Astrocyte of the cerebellum (primary cell): ENCODE measurements around the gene MEGF10.

Source experiments
- DNase-seq: peaks from one replicate; pipeline ENCODE4 v3.0.0-alpha.2; 2011; ENCODE audit warnings: low read depth
- H3K4me3 ChIP-seq: 2 replicates; pipeline ENCODE4 v1.5.1; 2011; ENCODE audit warnings: mild to moderate bottlenecking, low read depth, low read length, moderate library complexity
- in situ Hi-C: cut with HindIII; loops from 2 replicates; pipeline ENCODE4 v1.10.0; 2017; ENCODE audit warnings: low sequenced_read_pairs
- TF ChIP-seq, protein P1 (sequence below): IDR thresholded peaks from 2 replicates; pipeline ENCODE4 v1.5.1; 2012; ENCODE audit warnings: low read length, low read depth, moderate library complexity, mild to moderate bottlenecking; ENCODE audit errors: missing control alignments

The MEGF10 gene

DNA sequence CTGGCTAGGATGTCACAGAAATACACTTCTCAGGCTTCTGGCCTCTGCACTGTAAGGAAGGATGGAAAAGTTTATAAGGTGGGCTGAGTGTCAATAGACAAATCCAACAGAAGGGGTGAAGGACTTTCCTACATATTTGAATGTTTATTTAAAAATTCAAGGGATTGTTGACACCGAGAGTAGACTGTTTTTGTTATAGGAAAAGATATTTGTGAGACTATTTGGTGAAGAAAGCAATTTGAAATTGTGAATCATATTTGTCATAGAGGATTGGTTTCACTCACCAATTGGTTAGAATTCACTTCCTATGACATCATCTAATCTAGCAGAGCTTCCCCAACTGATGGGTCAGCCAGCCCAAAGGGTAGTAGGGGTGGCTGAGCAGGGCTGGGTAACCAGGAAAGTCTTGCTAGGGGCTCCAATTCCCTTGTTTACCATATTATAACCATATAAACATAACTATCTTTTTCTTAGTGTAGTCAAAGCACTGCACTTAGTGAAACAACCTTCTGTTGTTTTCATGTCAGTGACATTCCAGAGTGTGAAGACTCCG is 14.9 kb upstream of the MEGF10 start:
- in situ Hi-C loops = no loop called here
- H3K4me3 ChIP-seq = no peak overlapping the region
- DNase-seq = no peak
- TF ChIP-seq, protein P1, sequence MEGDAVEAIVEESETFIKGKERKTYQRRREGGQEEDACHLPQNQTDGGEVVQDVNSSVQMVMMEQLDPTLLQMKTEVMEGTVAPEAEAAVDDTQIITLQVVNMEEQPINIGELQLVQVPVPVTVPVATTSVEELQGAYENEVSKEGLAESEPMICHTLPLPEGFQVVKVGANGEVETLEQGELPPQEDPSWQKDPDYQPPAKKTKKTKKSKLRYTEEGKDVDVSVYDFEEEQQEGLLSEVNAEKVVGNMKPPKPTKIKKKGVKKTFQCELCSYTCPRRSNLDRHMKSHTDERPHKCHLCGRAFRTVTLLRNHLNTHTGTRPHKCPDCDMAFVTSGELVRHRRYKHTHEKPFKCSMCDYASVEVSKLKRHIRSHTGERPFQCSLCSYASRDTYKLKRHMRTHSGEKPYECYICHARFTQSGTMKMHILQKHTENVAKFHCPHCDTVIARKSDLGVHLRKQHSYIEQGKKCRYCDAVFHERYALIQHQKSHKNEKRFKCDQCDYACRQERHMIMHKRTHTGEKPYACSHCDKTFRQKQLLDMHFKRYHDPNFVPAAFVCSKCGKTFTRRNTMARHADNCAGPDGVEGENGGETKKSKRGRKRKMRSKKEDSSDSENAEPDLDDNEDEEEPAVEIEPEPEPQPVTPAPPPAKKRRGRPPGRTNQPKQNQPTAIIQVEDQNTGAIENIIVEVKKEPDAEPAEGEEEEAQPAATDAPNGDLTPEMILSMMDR = no peak

DNA sequence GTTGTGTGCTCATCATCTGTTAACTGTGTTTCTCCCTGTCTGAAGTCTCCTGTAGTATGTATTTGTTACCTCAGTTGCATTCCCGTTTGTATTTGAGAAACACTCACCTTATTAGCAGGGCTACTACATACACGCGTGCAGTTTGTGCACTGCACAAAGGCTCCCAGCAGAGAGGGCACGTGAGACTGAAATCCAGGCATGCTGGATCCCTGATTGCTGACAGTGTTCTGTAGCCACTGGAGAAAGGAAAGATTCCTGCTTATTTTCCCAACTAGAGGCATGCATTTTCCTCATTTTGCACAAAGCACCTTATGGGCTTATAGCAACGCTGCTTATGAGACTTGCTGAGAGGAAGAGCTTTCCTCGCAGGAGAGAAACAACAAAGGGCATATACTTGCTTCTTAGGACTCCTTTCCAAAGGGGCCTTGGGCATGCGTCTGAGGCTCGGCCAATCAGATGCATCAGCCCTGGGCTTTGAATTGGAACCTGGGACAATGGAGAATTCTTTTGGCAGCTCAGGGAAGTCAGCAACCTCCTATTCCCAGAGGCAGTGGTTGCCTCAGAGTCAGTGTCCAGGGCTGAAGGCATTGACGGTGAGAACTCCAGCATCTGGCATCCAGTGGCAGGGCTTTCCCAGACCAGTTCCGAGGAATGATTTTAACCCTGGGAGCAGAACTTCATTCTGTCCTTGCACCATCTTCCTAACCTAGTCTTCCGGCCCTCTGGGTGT is 9.9 kb upstream of the MEGF10 start:
- H3K4me3 ChIP-seq = no peak overlapping the region
- no peak for DNase-seq
- TF ChIP-seq, protein P1 = no peak
- in situ Hi-C loops = no loop called here

GRCh38 chr5:127281609-127282008 is 9.0 kb upstream of the MEGF10 start:
- TF ChIP-seq, protein P1 = no peak
- in situ Hi-C loops = no loop called here
- no peak overlapping the region for H3K4me3 ChIP-seq
- DNase-seq = no peak

DNA sequence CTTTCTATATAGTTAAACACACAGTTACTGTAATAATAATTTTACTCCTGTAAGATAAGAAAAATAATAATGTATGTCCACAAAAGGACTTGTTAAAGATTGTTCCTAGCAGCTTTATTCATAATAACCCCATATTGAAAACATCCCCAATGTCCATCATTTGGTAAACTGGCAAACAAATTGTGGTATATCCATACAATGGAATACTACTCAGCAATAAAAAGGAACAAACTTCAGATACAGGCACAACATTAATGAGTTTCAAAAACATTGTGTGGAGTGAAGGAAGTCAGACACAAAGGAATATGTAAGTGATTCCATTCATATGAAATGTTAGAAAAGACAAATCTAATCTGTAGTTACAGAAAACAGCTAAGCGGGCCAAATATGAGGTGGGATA is 1.9 kb upstream of the MEGF10 start:
- no peak for DNase-seq
- TF ChIP-seq, protein P1 = no peak
- no peak overlapping the region for H3K4me3 ChIP-seq
- in situ Hi-C loops = no loop called here

- in situ Hi-C loops = no loop called here
- TF ChIP-seq, protein P1 = no peak
- DNase-seq = no peak
- H3K4me3 ChIP-seq = peak overlapping the region; percentile 55
Measured at GRCh38 chr5:127290946-127291693, 524 bp downstream of the MEGF10 start.

- H3K4me3 ChIP-seq = no peak overlapping the region
- TF ChIP-seq, protein P1 = no peak
- DNase-seq = no peak
- in situ Hi-C loops = no loop called here
Measured at GRCh38 chr5:127292030-127292735, 1.6 kb downstream of the MEGF10 start.
